ENCODE data around the gene TSPAN18.

DNA sequence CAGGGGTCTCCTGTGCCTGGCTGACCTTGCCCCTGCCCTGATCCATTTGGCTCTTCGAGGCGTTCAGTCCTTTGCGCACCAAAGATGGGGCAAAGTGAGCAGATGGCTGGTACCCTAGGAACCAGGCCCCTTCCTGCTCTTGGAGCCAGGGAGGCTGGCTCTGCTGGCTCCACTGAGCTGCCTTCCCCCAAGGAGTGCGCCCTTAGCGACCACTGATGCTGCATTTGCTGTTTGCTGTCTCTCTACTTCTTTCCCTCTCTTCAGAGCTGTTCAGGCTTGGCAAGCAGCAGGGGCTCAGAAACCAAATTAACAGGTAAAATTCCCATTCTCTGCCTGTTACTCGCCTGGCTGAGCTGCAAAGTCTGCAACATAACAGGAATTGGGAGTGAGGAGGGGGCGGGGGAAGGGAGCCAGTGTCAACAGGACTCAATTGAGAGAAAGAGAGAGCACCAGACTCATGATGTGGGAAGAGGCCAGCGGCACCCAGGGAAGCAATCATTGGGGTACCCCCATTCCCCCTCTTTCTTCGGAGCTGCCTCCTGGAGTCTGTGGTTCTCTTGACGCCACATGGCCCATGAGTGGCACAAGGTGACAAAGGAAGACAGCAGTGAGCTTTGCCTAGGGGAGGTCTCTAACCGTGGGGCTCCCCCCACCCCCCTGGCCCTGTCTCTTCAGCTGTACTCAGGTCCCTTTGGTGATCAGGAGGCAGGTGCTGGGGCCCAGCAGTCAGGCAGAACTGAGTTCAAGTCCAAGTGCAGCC, 121.6 kb downstream of the TSPAN18 start:
- TF ChIP-seq, protein P1, sequence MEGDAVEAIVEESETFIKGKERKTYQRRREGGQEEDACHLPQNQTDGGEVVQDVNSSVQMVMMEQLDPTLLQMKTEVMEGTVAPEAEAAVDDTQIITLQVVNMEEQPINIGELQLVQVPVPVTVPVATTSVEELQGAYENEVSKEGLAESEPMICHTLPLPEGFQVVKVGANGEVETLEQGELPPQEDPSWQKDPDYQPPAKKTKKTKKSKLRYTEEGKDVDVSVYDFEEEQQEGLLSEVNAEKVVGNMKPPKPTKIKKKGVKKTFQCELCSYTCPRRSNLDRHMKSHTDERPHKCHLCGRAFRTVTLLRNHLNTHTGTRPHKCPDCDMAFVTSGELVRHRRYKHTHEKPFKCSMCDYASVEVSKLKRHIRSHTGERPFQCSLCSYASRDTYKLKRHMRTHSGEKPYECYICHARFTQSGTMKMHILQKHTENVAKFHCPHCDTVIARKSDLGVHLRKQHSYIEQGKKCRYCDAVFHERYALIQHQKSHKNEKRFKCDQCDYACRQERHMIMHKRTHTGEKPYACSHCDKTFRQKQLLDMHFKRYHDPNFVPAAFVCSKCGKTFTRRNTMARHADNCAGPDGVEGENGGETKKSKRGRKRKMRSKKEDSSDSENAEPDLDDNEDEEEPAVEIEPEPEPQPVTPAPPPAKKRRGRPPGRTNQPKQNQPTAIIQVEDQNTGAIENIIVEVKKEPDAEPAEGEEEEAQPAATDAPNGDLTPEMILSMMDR (IDR thresholded peaks at IDR 0.05) = no peak
- TF ChIP-seq POLR2AphosphoS5 (IDR thresholded peaks at IDR 0.05; ENCODE audit: low read depth, low read length) (no peak), TCF7L2 (IDR thresholded peaks at IDR 0.05; ENCODE audit: low read depth, low read length) (no peak)
- TF ChIP-seq, protein P2, sequence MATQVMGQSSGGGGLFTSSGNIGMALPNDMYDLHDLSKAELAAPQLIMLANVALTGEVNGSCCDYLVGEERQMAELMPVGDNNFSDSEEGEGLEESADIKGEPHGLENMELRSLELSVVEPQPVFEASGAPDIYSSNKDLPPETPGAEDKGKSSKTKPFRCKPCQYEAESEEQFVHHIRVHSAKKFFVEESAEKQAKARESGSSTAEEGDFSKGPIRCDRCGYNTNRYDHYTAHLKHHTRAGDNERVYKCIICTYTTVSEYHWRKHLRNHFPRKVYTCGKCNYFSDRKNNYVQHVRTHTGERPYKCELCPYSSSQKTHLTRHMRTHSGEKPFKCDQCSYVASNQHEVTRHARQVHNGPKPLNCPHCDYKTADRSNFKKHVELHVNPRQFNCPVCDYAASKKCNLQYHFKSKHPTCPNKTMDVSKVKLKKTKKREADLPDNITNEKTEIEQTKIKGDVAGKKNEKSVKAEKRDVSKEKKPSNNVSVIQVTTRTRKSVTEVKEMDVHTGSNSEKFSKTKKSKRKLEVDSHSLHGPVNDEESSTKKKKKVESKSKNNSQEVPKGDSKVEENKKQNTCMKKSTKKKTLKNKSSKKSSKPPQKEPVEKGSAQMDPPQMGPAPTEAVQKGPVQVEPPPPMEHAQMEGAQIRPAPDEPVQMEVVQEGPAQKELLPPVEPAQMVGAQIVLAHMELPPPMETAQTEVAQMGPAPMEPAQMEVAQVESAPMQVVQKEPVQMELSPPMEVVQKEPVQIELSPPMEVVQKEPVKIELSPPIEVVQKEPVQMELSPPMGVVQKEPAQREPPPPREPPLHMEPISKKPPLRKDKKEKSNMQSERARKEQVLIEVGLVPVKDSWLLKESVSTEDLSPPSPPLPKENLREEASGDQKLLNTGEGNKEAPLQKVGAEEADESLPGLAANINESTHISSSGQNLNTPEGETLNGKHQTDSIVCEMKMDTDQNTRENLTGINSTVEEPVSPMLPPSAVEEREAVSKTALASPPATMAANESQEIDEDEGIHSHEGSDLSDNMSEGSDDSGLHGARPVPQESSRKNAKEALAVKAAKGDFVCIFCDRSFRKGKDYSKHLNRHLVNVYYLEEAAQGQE (IDR thresholded peaks at IDR 0.05; ENCODE audit: insufficient read depth in 1 of 2, low read depth in 2 of 2, low read length in 1 of 2) = no peak

Data from Panc1 (cell line).